Stomach (tissue), 9 donors: ENCODE results near the gene POMT2. TPM values are rescaled to one million over a fixed set of nuclear protein-coding genes. Genes with fewer than 3 reads are reported as not detected.

Source experiments
- DNase-seq, 2 donors: peaks; one replicate each; pipeline versions ENCODE4 v3.0.0 to v3.0.0-alpha.2; 2013 to 2019
- H3K27ac ChIP-seq, 5 donors: fragments of 200-600 bp in 4 of 5; sonication (generic) in 4 of 5; one replicate each; pipeline ENCODE4 v1.5.1; 2013 to 2019; ENCODE audit warnings: mild to moderate bottlenecking in 1 of 5, moderate library complexity in 1 of 5
- H3K27me3 ChIP-seq, 3 donors: fragments of 200-600 bp; sonication (generic); one replicate each; pipeline ENCODE4 v1.5.1; 2017 to 2019; ENCODE audit warnings: mixed run types in 1 of 3
- H3K36me3 ChIP-seq, 4 donors: fragments of 200-600 bp; sonication (generic); 1 replicate in 3 of 4; 2 replicates in 1 of 4; pipeline ENCODE4 v1.5.1; 2016 to 2019
- H3K4me1 ChIP-seq, 4 donors: fragments of 200-600 bp; sonication (generic); one replicate each; pipeline ENCODE4 v1.5.1; 2016 to 2019
- H3K4me3 ChIP-seq, 4 donors: fragments of 200-600 bp; sonication (generic) in 3 of 4; one replicate each; pipeline ENCODE4 v1.5.1; 2016 to 2019; ENCODE audit warnings: mild to moderate bottlenecking in 1 of 4
- H3K9me3 ChIP-seq, 4 donors: fragments of 200-600 bp; sonication (generic); one replicate each; pipeline ENCODE4 v1.5.1; 2016 to 2019
- CTCF ChIP-seq, 7 experiments: fragments of 450-650 bp in 4 of 7; fragments of 200-600 bp in 3 of 7; sonication (generic) in 3 of 7; IDR thresholded peaks; one replicate each; pipeline ENCODE4 v1.5.1; 2016 to 2019; ENCODE audit warnings: antibody characterized with exemption in 7 of 7, control low read depth in 2 of 7, mild to moderate bottlenecking in 1 of 7
- EP300 ChIP-seq: sonication (generic); formaldehyde crosslinking; IDR thresholded peaks from one replicate; pipeline ENCODE4 v1.6.1; 2017; ENCODE audit warnings: antibody characterized with exemption
- POLR2A ChIP-seq, 4 donors: fragments of 450-650 bp; IDR thresholded peaks; one replicate each; pipeline ENCODE4 v1.6.1; 2016; ENCODE audit warnings: antibody characterized with exemption in 4 of 4, control low read depth in 2 of 4, mild to moderate bottlenecking in 1 of 4, moderate library complexity in 1 of 4
- POLR2AphosphoS5 ChIP-seq, 3 donors: sonication (generic); formaldehyde crosslinking; IDR thresholded peaks; one replicate each; pipeline ENCODE4 v1.6.1; 2016; ENCODE audit warnings: antibody characterized with exemption in 3 of 3
- WGBS, 5 donors: extraction: QIAGEN DNeasy Blood & Tissue Kit in 3 of 5; methylation state at CpG; one replicate each; pipeline versions ENCODE4 v1.1.5 to v1.1.7; 2013 to 2018; 5-methylcytosine and 5-hydroxymethylcytosine counted together
- intact Hi-C: fragments of 100-400 bp; cut with DNase I; formaldehyde crosslinking; loops from one replicate; pipeline ENCODE4 v1.15.1; 2023; ENCODE audit warnings: low total_unique reads
- polyA plus RNA-seq, 3 donors: library from polyadenylated mRNA; stranded (reverse); fragments of 200-250 nt; gene quantifications; one replicate each; pipeline ENCODE4 v1.2.3, GENCODE V29; 2013
- total RNA-seq, 5 donors: library from RNA; depleted of rRNA; stranded (reverse); fragments of >200 nt; gene quantifications; one replicate each; pipeline versions ENCODE4 v1.1.0 to v1.2.3, GENCODE V29; 2014 to 2016
- donor health status: healthy with polysubstance abuse.
- donor health status: Bipolar disorder and iron deficiency.
- donor health status: healthy.

The POMT2 gene
- total and polyA plus RNA-seq, 8 donors = 7.3 to 33.8 (median 12.2) TPM

GRCh38 chr14:77260631-77261030 lies 60.1 kb downstream of the POMT2 start:
- peak in 1 of 2 donors; percentile 62 for DNase-seq
- no peak overlapping the region for H3K4me3 ChIP-seq
- 32 to 37% (median 36%) methylated on average over 7 to 10 of the region's 10 CpGs for WGBS, 5 donors

GRCh38 chr14:77260199-77260598 lies 60.5 kb downstream of the POMT2 start:
- DNase-seq = no peak
- intact Hi-C loops = no loop called here
- no peaks in the 10 kb centered on the region for H3K9me3 ChIP-seq
- WGBS, 5 donors = 78 to 90% (median 86%) methylated on average over 10 to 11 of the region's 11 CpGs
- no peak overlapping the region for H3K27ac ChIP-seq
- no peaks in the 10 kb centered on the region for H3K4me1 ChIP-seq
- TF ChIP-seq EP300 (no peak), POLR2A (IDR thresholded peaks at IDR 0.05) (no peak), CTCF (IDR thresholded peaks at IDR 0.05) (no peak), POLR2AphosphoS5 (IDR thresholded peaks at IDR 0.05) (no peak)
- H3K4me3 ChIP-seq = no peak overlapping the region
- peaks cover 0 to 38% (median 3%) of the 10 kb centered on the region in 3 donors for H3K27me3 ChIP-seq
- no peaks in the 10 kb centered on the region for H3K36me3 ChIP-seq

More at GRCh38 chr14:77260631-77261030, 60.1 kb downstream of the POMT2 start:
- intact Hi-C loops = no loop called here
- no peak overlapping the region for H3K27ac ChIP-seq
- no peaks in the 10 kb centered on the region for H3K36me3 ChIP-seq
- H3K9me3 ChIP-seq = no peaks in the 10 kb centered on the region
- H3K4me1 ChIP-seq = no peaks in the 10 kb centered on the region
- TF ChIP-seq POLR2A (IDR thresholded peaks at IDR 0.05) (no peak), EP300 (no peak), POLR2AphosphoS5 (IDR thresholded peaks at IDR 0.05) (no peak), CTCF (IDR thresholded peaks at IDR 0.05) (no peak)
- H3K27me3 ChIP-seq = peaks cover 0 to 38% (median 3%) of the 10 kb centered on the region in 3 donors

GRCh38 chr14:77259025-77259715 lies 61.5 kb downstream of the POMT2 start:
- Histone ChIP-seq H3K27ac (no peak overlapping the region), H3K36me3 (no peaks in the 10 kb centered on the region), H3K4me1 (no peaks in the 10 kb centered on the region), H3K4me3 (no peak overlapping the region), H3K27me3 (peaks cover 0 to 38% (median 3%) of the 10 kb centered on the region in 3 donors), H3K9me3 (no peaks in the 10 kb centered on the region)
- WGBS, 5 donors = 37 to 58% (median 46%) methylated on average over 11 of the region's 11 CpGs
- DNase-seq = no peak
- TF ChIP-seq POLR2A (IDR thresholded peaks at IDR 0.05) = no peak
- TF ChIP-seq POLR2AphosphoS5 (IDR thresholded peaks at IDR 0.05) = no peak
- TF ChIP-seq EP300 = no peak
- no peak for TF ChIP-seq CTCF (IDR thresholded peaks at IDR 0.05)
- intact Hi-C loops = no loop called here

GRCh38 chr14:77258566-77258965 lies 62.1 kb downstream of the POMT2 start:
- no peaks in the 10 kb centered on the region for H3K9me3 ChIP-seq
- no peaks in the 10 kb centered on the region for H3K36me3 ChIP-seq
- H3K4me1 ChIP-seq = no peaks in the 10 kb centered on the region
- H3K27ac ChIP-seq = no peak overlapping the region
- intact Hi-C loops = no loop called here
- no peak for TF ChIP-seq CTCF (IDR thresholded peaks at IDR 0.05)
- TF ChIP-seq POLR2AphosphoS5 (IDR thresholded peaks at IDR 0.05) = no peak
- no peak for TF ChIP-seq POLR2A (IDR thresholded peaks at IDR 0.05)
- no peak for TF ChIP-seq EP300
- WGBS, 5 donors = 79 to 89% (median 84%) methylated on average over 5 of the region's 5 CpGs
- no peak for DNase-seq
- no peak overlapping the region for H3K4me3 ChIP-seq
- H3K27me3 ChIP-seq = peaks cover 0 to 38% (median 3%) of the 10 kb centered on the region in 3 donors
